Stomach (tissue), 19 donors: ENCODE measurements around the gene HLA-DMA. TPM values are rescaled to one million over a fixed set of nuclear protein-coding genes. Genes with fewer than 3 reads are reported as not detected.

Experiments used
- DNase-seq, 2 donors: peaks; one replicate each; pipeline versions ENCODE4 v3.0.0 to v3.0.0-alpha.2; 2013 to 2019
- H3K27ac ChIP-seq, 5 donors: fragments of 200-600 bp in 4 of 5; sonication (generic) in 4 of 5; one replicate each; pipeline ENCODE4 v1.5.1; 2013 to 2019; ENCODE audit warnings: mild to moderate bottlenecking in 1 of 5, moderate library complexity in 1 of 5
- H3K27me3 ChIP-seq, 3 donors: fragments of 200-600 bp; sonication (generic); one replicate each; pipeline ENCODE4 v1.5.1; 2017 to 2019; ENCODE audit warnings: mixed run types in 1 of 3
- H3K36me3 ChIP-seq, 4 donors: fragments of 200-600 bp; sonication (generic); 1 replicate in 3 of 4; 2 replicates in 1 of 4; pipeline ENCODE4 v1.5.1; 2016 to 2019
- H3K4me1 ChIP-seq, 4 donors: fragments of 200-600 bp; sonication (generic); one replicate each; pipeline ENCODE4 v1.5.1; 2016 to 2019
- H3K4me3 ChIP-seq, 4 donors: fragments of 200-600 bp; sonication (generic) in 3 of 4; one replicate each; pipeline ENCODE4 v1.5.1; 2016 to 2019; ENCODE audit warnings: mild to moderate bottlenecking in 1 of 4
- H3K9me3 ChIP-seq, 4 donors: fragments of 200-600 bp; sonication (generic); one replicate each; pipeline ENCODE4 v1.5.1; 2016 to 2019
- CTCF ChIP-seq, 7 experiments: fragments of 450-650 bp in 4 of 7; fragments of 200-600 bp in 3 of 7; sonication (generic) in 3 of 7; IDR thresholded peaks; one replicate each; pipeline ENCODE4 v1.5.1; 2016 to 2019; ENCODE audit warnings: antibody characterized with exemption in 7 of 7, control low read depth in 2 of 7, mild to moderate bottlenecking in 1 of 7
- EP300 ChIP-seq: sonication (generic); formaldehyde crosslinking; IDR thresholded peaks from one replicate; pipeline ENCODE4 v1.6.1; 2017; ENCODE audit warnings: antibody characterized with exemption
- POLR2A ChIP-seq, 4 donors: fragments of 450-650 bp; IDR thresholded peaks; one replicate each; pipeline ENCODE4 v1.6.1; 2016; ENCODE audit warnings: antibody characterized with exemption in 4 of 4, control low read depth in 2 of 4, mild to moderate bottlenecking in 1 of 4, moderate library complexity in 1 of 4
- POLR2AphosphoS5 ChIP-seq, 3 donors: sonication (generic); formaldehyde crosslinking; IDR thresholded peaks; one replicate each; pipeline ENCODE4 v1.6.1; 2016; ENCODE audit warnings: antibody characterized with exemption in 3 of 3
- WGBS, 5 donors: extraction: QIAGEN DNeasy Blood & Tissue Kit in 3 of 5; methylation state at CpG; one replicate each; pipeline versions ENCODE4 v1.1.5 to v1.1.7; 2013 to 2018; 5-methylcytosine and 5-hydroxymethylcytosine counted together
- intact Hi-C: fragments of 100-400 bp; cut with DNase I; formaldehyde crosslinking; loops from one replicate; pipeline ENCODE4 v1.15.1; 2023; ENCODE audit warnings: low total_unique reads
- long read RNA-seq, 10 donors: transcript quantifications; one replicate each; lab custom pipeline, GENCODE V29; 2026
- polyA plus RNA-seq, 3 donors: library from polyadenylated mRNA; stranded (reverse); fragments of 200-250 nt; gene quantifications; one replicate each; pipeline ENCODE4 v1.2.3, GENCODE V29; 2013
- total RNA-seq, 5 donors: library from RNA; depleted of rRNA; stranded (reverse); fragments of >200 nt; gene quantifications; one replicate each; pipeline versions ENCODE4 v1.1.0 to v1.2.3, GENCODE V29; 2014 to 2016
- donor health status: healthy with polysubstance abuse.
- donor health status: Bipolar disorder and iron deficiency.
- donor health status: healthy.

Gene HLA-DMA
- total RNA-seq (100 to 1,000 TPM in 1 of 5 donors, 10 to 100 TPM in 2, 1 to 10 TPM in 1, under 1 TPM in 1; 0.87 to 129 (median 34.4) TPM), polyA plus RNA-seq (10 to 100 TPM; 15.1 to 93.2 (median 30.0) TPM)
- long read RNA-seq, donor 1, partial matches to known transcripts = 0 of 6 reads
- long read RNA-seq, donor 1, other reads (novel, unspliced or antisense) = 0 of 6 reads
- long read RNA-seq, donor 2, transcript HLA-DMA-201 (5 exons, 1,123 nt) = major isoform, 6 of 192 reads
- long read RNA-seq, donor 2, partial matches to known transcripts = 184 of 192 reads
- long read RNA-seq, donor 2, other reads (novel, unspliced or antisense) = 0 of 192 reads
- long read RNA-seq, donor 3, partial matches to known transcripts = 84 of 87 reads
- long read RNA-seq, donor 3, other reads (novel, unspliced or antisense) = 0 of 87 reads
- long read RNA-seq, donor 4, partial matches to known transcripts = 0 of 1 reads
- long read RNA-seq, donor 4, other reads (novel, unspliced or antisense) = 0 of 1 reads
- long read RNA-seq, donor 5, partial matches to known transcripts = 273 of 278 reads
- long read RNA-seq, donor 5, other reads (novel, unspliced or antisense) = 0 of 278 reads
- long read RNA-seq, donor 6, transcript HLA-DMA-201 (5 exons, 1,123 nt) = major isoform, 9 of 376 reads
- long read RNA-seq, donor 6, partial matches to known transcripts = 363 of 376 reads
- long read RNA-seq, donor 6, other reads (novel, unspliced or antisense) = 0 of 376 reads
- long read RNA-seq, donor 7, partial matches to known transcripts = 159 of 167 reads
- long read RNA-seq, donor 7, other reads (novel, unspliced or antisense) = 0 of 167 reads
- long read RNA-seq, donor 8, transcript HLA-DMA-209 (2 exons, 657 nt) = major isoform, 5 of 13 reads
- long read RNA-seq, donor 8, partial matches to known transcripts = 5 of 13 reads
- long read RNA-seq, donor 8, other reads (novel, unspliced or antisense) = 0 of 13 reads
- long read RNA-seq, donor 9, partial matches to known transcripts = 261 of 264 reads
- long read RNA-seq, donor 9, other reads (novel, unspliced or antisense) = 0 of 264 reads
- long read RNA-seq, donor 10, transcript HLA-DMA-201 (5 exons, 1,123 nt) = major isoform, 6 of 8 reads
- long read RNA-seq, donor 10, partial matches to known transcripts = 0 of 8 reads
- long read RNA-seq, donor 10, other reads (novel, unspliced or antisense) = 0 of 8 reads

GRCh38 chr6:32952817-32953739 is at the start of gene HLA-DMA:
Gene HLA-DMA, minus strand, starts transcription at chr6:32953097. Its CDS starts 61 bp downstream, at chr6:32953036.
- 20 to 32% (median 22%) methylated on average over 10 of the region's 10 CpGs for WGBS, 5 donors
- TF ChIP-seq CTCF (IDR thresholded peaks at IDR 0.05) (peak in 5 of 7 experiments; percentile 74 to 83 (median 83)), EP300 (no peak), POLR2AphosphoS5 (IDR thresholded peaks at IDR 0.05) (peak; percentile 36 to 98 (median 92)), POLR2A (IDR thresholded peaks at IDR 0.05) (peak in 2 of 4 donors; percentile 33 to 46)
- H3K9me3 ChIP-seq = no peaks in the 10 kb centered on the region
- peak; percentile 93 to 95 for DNase-seq
- no peaks in the 10 kb centered on the region for H3K27me3 ChIP-seq
- peaks cover 0 to 17% (median 5%) of the 10 kb centered on the region in 4 donors for H3K36me3 ChIP-seq
- peak within 1 kb of the TSS; percentile 69 to 90 (median 71) for H3K27ac ChIP-seq
- intact Hi-C loops = no loop called here
- H3K4me3 ChIP-seq = peak within 1 kb of the TSS in 3 of 4 donors; percentile 29 to 46 (median 32)
- peaks cover 0 to 48% (median 14%) of the 10 kb centered on the region in 4 donors for H3K4me1 ChIP-seq

- H3K27me3 ChIP-seq = peaks cover 0 to 58% (median 0%) of the 10 kb centered on the region in 3 donors
- no peak overlapping the region for H3K4me3 ChIP-seq
- no peaks in the 10 kb centered on the region for H3K4me1 ChIP-seq
- no peak for DNase-seq
- 51 to 72% (median 64%) methylated on average over 4 of the region's 4 CpGs for WGBS, 5 donors
- TF ChIP-seq POLR2AphosphoS5 (IDR thresholded peaks at IDR 0.05) = no peak
- no peak for TF ChIP-seq POLR2A (IDR thresholded peaks at IDR 0.05)
- TF ChIP-seq CTCF (IDR thresholded peaks at IDR 0.05) = no peak
- TF ChIP-seq EP300 = no peak
- no peaks in the 10 kb centered on the region for H3K36me3 ChIP-seq
- H3K9me3 ChIP-seq = no peaks in the 10 kb centered on the region
- intact Hi-C loops = loop anchor here (10.0 kb wide), 2 partner anchors 143 to 243 kb away; no protein-coding TSS in a partner anchor
- no peak overlapping the region for H3K27ac ChIP-seq
Observed at GRCh38 chr6:33001685-33002084, 48.8 kb upstream of the HLA-DMA start.

GRCh38 chr6:33000055-33000454 is 47.2 kb upstream of the HLA-DMA start:
- intact Hi-C loops = loop anchor here (10.0 kb wide), 2 partner anchors 145 to 245 kb away; no protein-coding TSS in a partner anchor
- peaks cover 0 to 61% (median 0%) of the 10 kb centered on the region in 3 donors for H3K27me3 ChIP-seq
- H3K4me3 ChIP-seq = no peak overlapping the region
- peak in 3 of 7 experiments; percentile 21 to 64 (median 55) for TF ChIP-seq CTCF (IDR thresholded peaks at IDR 0.05)
- no peak for TF ChIP-seq EP300
- no peaks in the 10 kb centered on the region for H3K4me1 ChIP-seq
- H3K27ac ChIP-seq = no peak overlapping the region
- 17 to 32% (median 23%) methylated on average over 8 of the region's 8 CpGs for WGBS, 5 donors
- H3K36me3 ChIP-seq = no peaks in the 10 kb centered on the region
- DNase-seq = peak; percentile 36 to 72
- no peaks in the 10 kb centered on the region for H3K9me3 ChIP-seq
